Fibroblast of the aortic adventitia (primary cell): ENCODE data around the gene BCAM. TPM values are rescaled to one million over a fixed set of nuclear protein-coding genes. Genes with fewer than 3 reads are reported as not detected.

Experiments
- DNase-seq: peaks from one replicate; pipeline ENCODE4 v3.0.0-alpha.2; 2010; ENCODE audit warnings: low read depth
- H3K4me3 ChIP-seq: 2 replicates; pipeline ENCODE4 v1.5.1; 2011; ENCODE audit warnings: low read depth, mild to moderate bottlenecking, control low read depth, low read length, moderate library complexity
- CTCF ChIP-seq: IDR thresholded peaks from 2 replicates; pipeline ENCODE4 v1.5.1; 2011; ENCODE audit warnings: mild to moderate bottlenecking, low read length, control low read depth, inconsistent platforms; ENCODE audit not compliant: insufficient read depth
- total RNA-seq: library from RNA; depleted of rRNA; stranded (reverse); fragments of >200 nt; gene quantifications from 2 replicates; pipeline ENCODE4 v1.2.3, GENCODE V29; 2012; ENCODE audit warnings: low replicate concordance

Gene BCAM
- total RNA-seq, 1 donor, result 5.9 TPM

- peak overlapping the region; percentile 78 for H3K4me3 ChIP-seq
- TF ChIP-seq CTCF, result no peak
Observed at GRCh38 chr19:44845286-44845611, 36.3 kb downstream of the BCAM start.

GRCh38 chr19:44845612-44846454 is 36.9 kb downstream of the BCAM start, which contains the start of gene NECTIN2:
Gene NECTIN2, plus strand, starts transcription at chr19:44846297. Its CDS starts 229 bp downstream, at chr19:44846526.
- TF ChIP-seq CTCF, result peak; percentile 82
- DNase-seq, result peak; percentile 99
- peak within 1 kb of the TSS; percentile 91 for H3K4me3 ChIP-seq

More at GRCh38 chr19:44845286-44845611, 36.3 kb downstream of the BCAM start:
- DNase-seq, result no peak

GRCh38 chr19:44846455-44847143 is 37.7 kb downstream of the BCAM start:
- no peak for TF ChIP-seq CTCF
- DNase-seq, result peak; percentile 23
- H3K4me3 ChIP-seq, result peak overlapping the region; percentile 91

GRCh38 chr19:44847144-44848035 is 38.5 kb downstream of the BCAM start:
- peak; percentile 40 for DNase-seq
- H3K4me3 ChIP-seq, result peak overlapping the region; percentile 91
- TF ChIP-seq CTCF, result no peak

- peak overlapping the region; percentile 91 for H3K4me3 ChIP-seq
- no peak for TF ChIP-seq CTCF
- DNase-seq, result peak; percentile 49
Observed at GRCh38 chr19:44848036-44848811, 39.3 kb downstream of the BCAM start.
